WTC11 (cell line): ENCODE results near the gene TFEC. TPM values are rescaled to one million over a fixed set of nuclear protein-coding genes. Genes with fewer than 3 reads are reported as not detected.
A peak's percentile ranks its signal among the peaks of the same experiment; 100 is the strongest.
"Not testable (repeated sequence)": the region's sequence is repeated elsewhere in the genome, so short reads cannot be mapped to it uniquely, and the experiment has no call there.

Experiments used
- ATAC-seq: fragments of 200-7000 bp; cut with Tn5 transposase; 2 replicates; pipeline ENCODE4 v1.10.0; 2021; ENCODE audit warnings: mild to moderate bottlenecking, moderate library complexity
- CTCF ChIA-PET: fragments of 300-600 bp; sonication (Branson Sonifier 250); formaldehyde crosslinking; loops from one replicate; lab custom pipeline; 2021; ENCODE audit warnings: antibody characterized with exemption; lab: Charles Lee
- POLR2A ChIA-PET: fragments of 350-600 bp; sonication (Branson Sonifier 250); formaldehyde crosslinking; loops from one replicate; lab custom pipeline; 2021; ENCODE audit warnings: antibody characterized with exemption; lab: Charles Lee
- DNase-seq: peaks from one replicate; pipeline ENCODE4 v3.0.0; 2021; ENCODE audit warnings: low spot score
- H3K27ac Mint-ChIP-seq: 2 replicates; pipeline ENCODE4 v1.8.0; 2021; ENCODE audit warnings: mixed read lengths
- H3K27me3 Mint-ChIP-seq: 2 replicates; pipeline ENCODE4 v1.8.0; 2021; ENCODE audit warnings: low read depth, mild to moderate bottlenecking, moderate library complexity, mixed read lengths
- H3K36me3 Mint-ChIP-seq: 2 replicates; pipeline ENCODE4 v1.8.0; 2021; ENCODE audit warnings: mixed read lengths
- H3K4me1 Mint-ChIP-seq: 2 replicates; pipeline ENCODE4 v1.8.0; 2022; ENCODE audit warnings: mixed read lengths
- H3K4me3 Mint-ChIP-seq: 2 replicates; pipeline ENCODE4 v1.8.0; 2021; ENCODE audit warnings: mild to moderate bottlenecking, moderate library complexity, mixed read lengths
- H3K9me3 Mint-ChIP-seq: 2 replicates; pipeline ENCODE4 v1.8.0; 2021; ENCODE audit warnings: mixed read lengths
- E2F4 ChIP-seq: sonication (generic); formaldehyde crosslinking; IDR thresholded peaks from 2 replicates; pipeline ENCODE4 v1.8.1; 2022; ENCODE audit warnings: low read depth, mild to moderate bottlenecking, moderate library complexity, missing genetic modification reagents, borderline replicate concordance
- FOXP1 ChIP-seq: sonication (generic); formaldehyde crosslinking; IDR thresholded peaks from 2 replicates; pipeline ENCODE4 v1.8.0; 2022; ENCODE audit warnings: missing genetic modification reagents, mild to moderate bottlenecking, moderate library complexity, borderline replicate concordance
- HMGA2 ChIP-seq: fragments of 250-450 bp; sonication (Bioruptor Pico); IDR thresholded peaks from 2 replicates; pipeline ENCODE4 v1.4.0; 2021; ENCODE audit warnings: mild to moderate bottlenecking, moderate library complexity
- SP1 ChIP-seq: sonication (generic); formaldehyde crosslinking; conservative IDR thresholded peaks from 2 replicates; pipeline ENCODE4 v1.8.1; 2022; ENCODE audit warnings: missing genetic modification reagents
- TCF7 ChIP-seq: sonication (generic); formaldehyde crosslinking; IDR thresholded peaks from 2 replicates; pipeline ENCODE4 v1.8.0; 2022; ENCODE audit warnings: mild to moderate bottlenecking, low read depth, missing genetic modification reagents, moderate library complexity
- TEAD4 ChIP-seq: sonication (generic); formaldehyde crosslinking; IDR thresholded peaks from 2 replicates; pipeline ENCODE4 v1.8.0; 2022; ENCODE audit warnings: mild to moderate bottlenecking, missing genetic modification reagents
- ZNF317 ChIP-seq: sonication (generic); formaldehyde crosslinking; IDR thresholded peaks from 2 replicates; pipeline ENCODE4 v1.8.1; 2023; ENCODE audit warnings: low read depth, mild to moderate bottlenecking, moderate library complexity, missing genetic modification reagents, borderline replicate concordance
- ZNF532 ChIP-seq: fragments of 250-450 bp; sonication (Bioruptor Pico); IDR thresholded peaks from 2 replicates; pipeline ENCODE4 v1.9.0; 2021; ENCODE audit warnings: mild to moderate bottlenecking, borderline replicate concordance
- total RNA-seq: library from RNA; stranded (reverse); gene quantifications from 3 replicates; pipeline ENCODE4 v1.2.3, GENCODE V29; 2021
- TF ChIP-seq, protein P1 (sequence below): sonication (generic); formaldehyde crosslinking; IDR thresholded peaks from 2 replicates; pipeline ENCODE4 v1.8.1; 2023; ENCODE audit warnings: mild to moderate bottlenecking, missing genetic modification reagents
- TF ChIP-seq, protein P2 (sequence below): sonication (generic); formaldehyde crosslinking; IDR thresholded peaks from 2 replicates; pipeline ENCODE4 v1.8.0; 2022; ENCODE audit warnings: mild to moderate bottlenecking, missing genetic modification reagents
- TF ChIP-seq, protein P3 (sequence below): sonication (generic); formaldehyde crosslinking; IDR thresholded peaks from 2 replicates; pipeline ENCODE4 v1.8.1; 2022; ENCODE audit warnings: missing genetic modification reagents, borderline replicate concordance

Gene TFEC
- total RNA-seq, 1 experiment from 2014 or later = 0.17 TPM

DNA sequence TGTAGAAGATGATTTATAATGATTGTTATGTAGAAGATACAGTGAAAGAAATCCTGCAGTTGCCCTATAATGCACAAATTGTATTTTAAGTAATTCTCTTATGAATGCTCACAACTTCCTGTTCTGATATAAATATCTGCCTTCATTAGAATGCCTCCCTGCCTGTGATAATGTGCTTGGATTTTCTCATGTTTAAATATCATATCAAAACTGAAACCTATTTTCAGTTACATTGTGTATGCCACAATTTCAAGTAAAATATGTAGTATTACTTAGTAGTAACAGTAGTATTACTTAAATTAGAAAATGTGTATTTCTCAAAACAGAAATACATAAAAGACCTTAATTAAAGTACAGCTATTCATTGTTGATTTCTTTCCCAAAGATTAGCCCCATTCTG, 41.1 kb upstream of the TFEC start (continued):
- TF ChIP-seq E2F4 (CRISPR knock-in tag) (no peak), FOXP1 (CRISPR knock-in tag) (no peak), ZNF532 (CRISPR knock-in tag) (no peak), TEAD4 (no peak)
- TF ChIP-seq, protein P1, sequence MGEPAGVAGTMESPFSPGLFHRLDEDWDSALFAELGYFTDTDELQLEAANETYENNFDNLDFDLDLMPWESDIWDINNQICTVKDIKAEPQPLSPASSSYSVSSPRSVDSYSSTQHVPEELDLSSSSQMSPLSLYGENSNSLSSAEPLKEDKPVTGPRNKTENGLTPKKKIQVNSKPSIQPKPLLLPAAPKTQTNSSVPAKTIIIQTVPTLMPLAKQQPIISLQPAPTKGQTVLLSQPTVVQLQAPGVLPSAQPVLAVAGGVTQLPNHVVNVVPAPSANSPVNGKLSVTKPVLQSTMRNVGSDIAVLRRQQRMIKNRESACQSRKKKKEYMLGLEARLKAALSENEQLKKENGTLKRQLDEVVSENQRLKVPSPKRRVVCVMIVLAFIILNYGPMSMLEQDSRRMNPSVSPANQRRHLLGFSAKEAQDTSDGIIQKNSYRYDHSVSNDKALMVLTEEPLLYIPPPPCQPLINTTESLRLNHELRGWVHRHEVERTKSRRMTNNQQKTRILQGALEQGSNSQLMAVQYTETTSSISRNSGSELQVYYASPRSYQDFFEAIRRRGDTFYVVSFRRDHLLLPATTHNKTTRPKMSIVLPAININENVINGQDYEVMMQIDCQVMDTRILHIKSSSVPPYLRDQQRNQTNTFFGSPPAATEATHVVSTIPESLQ (CRISPR knock-in tag) = no peak
- TF ChIP-seq, all 79 proteins: peak for 0

- no peak overlapping the region for H3K27ac Mint-ChIP-seq
- H3K27me3 Mint-ChIP-seq = no peaks in the 10 kb centered on the region
- POLR2A ChIA-PET = no interaction called here
- H3K9me3 Mint-ChIP-seq = peaks cover 5% of the 10 kb centered on the region
- ATAC-seq = no peak
- no peak for DNase-seq
- no peaks in the 10 kb centered on the region for H3K4me1 Mint-ChIP-seq
- TF ChIP-seq TCF7 (CRISPR knock-in tag) (no peak), SP1 (CRISPR knock-in tag) (no peak), HMGA2 (CRISPR knock-in tag) (peak; percentile 96)
- TF ChIP-seq, protein P2, sequence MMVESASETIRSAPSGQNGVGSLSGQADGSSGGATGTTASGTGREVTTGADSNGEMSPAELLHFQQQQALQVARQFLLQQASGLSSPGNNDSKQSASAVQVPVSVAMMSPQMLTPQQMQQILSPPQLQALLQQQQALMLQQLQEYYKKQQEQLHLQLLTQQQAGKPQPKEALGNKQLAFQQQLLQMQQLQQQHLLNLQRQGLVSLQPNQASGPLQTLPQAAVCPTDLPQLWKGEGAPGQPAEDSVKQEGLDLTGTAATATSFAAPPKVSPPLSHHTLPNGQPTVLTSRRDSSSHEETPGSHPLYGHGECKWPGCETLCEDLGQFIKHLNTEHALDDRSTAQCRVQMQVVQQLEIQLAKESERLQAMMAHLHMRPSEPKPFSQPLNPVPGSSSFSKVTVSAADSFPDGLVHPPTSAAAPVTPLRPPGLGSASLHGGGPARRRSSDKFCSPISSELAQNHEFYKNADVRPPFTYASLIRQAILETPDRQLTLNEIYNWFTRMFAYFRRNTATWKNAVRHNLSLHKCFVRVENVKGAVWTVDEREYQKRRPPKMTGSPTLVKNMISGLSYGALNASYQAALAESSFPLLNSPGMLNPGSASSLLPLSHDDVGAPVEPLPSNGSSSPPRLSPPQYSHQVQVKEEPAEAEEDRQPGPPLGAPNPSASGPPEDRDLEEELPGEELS = no peak
- no peaks in the 10 kb centered on the region for H3K36me3 Mint-ChIP-seq
- CTCF ChIA-PET = no interaction called here
- H3K4me3 Mint-ChIP-seq = no peak overlapping the region
These were observed 33.6 kb upstream of the TFEC start for GRCh38 chr7:116064179-116064578.

DNA sequence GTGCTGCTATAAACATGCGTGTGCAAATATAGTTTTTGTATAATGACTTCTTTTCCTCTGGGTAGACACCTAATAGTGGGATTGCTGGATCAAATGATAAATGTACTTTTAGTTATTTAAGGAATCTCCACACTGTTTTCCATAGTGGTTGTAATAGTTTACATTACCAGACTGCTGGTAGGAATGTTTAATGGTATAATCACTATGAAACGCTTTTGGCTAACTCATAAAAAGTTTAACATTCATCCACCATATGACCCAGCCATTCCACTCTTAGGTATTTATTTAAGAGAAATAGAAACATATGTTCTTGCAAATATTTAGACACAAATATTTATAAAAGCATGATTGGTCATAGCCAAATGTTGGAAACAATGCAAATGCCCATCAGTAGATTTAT, 32.1 kb upstream of the TFEC start:
- no peak for DNase-seq
- Mint-ChIP-seq H3K4me1 (no peaks in the 10 kb centered on the region), H3K36me3 (no peaks in the 10 kb centered on the region), H3K27me3 (no peaks in the 10 kb centered on the region), H3K4me3 (no peak overlapping the region), H3K9me3 (peaks cover 5% of the 10 kb centered on the region), H3K27ac (no peak overlapping the region)
- no peak for ATAC-seq
- POLR2A ChIA-PET = no interaction called here
- no peak for TF ChIP-seq HMGA2 (CRISPR knock-in tag)
- CTCF ChIA-PET = no interaction called here

DNA sequence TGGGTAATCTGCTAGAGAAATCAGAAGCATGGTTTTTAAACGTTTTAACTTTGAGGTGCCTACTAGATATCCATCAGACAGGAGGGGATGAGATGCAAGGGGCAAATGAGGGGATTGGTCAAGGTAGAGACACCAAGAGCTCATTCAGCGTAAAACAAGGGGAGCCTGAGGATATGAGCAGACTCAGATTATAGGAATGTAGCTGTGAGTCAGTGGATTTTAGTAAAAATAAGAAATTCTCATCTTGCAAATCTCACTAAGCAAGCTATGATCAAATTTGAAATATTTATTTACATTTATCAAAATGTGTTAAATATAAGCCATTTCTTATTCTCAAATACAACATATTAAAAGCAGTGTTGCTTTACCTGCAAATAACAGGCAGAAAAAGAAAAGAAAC, 21.4 kb upstream of the TFEC start:
- Mint-ChIP-seq H3K9me3 (peaks cover 31% of the 10 kb centered on the region), H3K4me1 (no peaks in the 10 kb centered on the region), H3K4me3 (no peak overlapping the region), H3K27ac (no peak overlapping the region), H3K36me3 (peaks cover 12% of the 10 kb centered on the region), H3K27me3 (no peaks in the 10 kb centered on the region)
- CTCF ChIA-PET = no interaction called here
- POLR2A ChIA-PET = no interaction called here
- no peak for DNase-seq
- no peak for ATAC-seq
- TF ChIP-seq ZNF317 (CRISPR knock-in tag) = no peak
- TF ChIP-seq, protein P3, sequence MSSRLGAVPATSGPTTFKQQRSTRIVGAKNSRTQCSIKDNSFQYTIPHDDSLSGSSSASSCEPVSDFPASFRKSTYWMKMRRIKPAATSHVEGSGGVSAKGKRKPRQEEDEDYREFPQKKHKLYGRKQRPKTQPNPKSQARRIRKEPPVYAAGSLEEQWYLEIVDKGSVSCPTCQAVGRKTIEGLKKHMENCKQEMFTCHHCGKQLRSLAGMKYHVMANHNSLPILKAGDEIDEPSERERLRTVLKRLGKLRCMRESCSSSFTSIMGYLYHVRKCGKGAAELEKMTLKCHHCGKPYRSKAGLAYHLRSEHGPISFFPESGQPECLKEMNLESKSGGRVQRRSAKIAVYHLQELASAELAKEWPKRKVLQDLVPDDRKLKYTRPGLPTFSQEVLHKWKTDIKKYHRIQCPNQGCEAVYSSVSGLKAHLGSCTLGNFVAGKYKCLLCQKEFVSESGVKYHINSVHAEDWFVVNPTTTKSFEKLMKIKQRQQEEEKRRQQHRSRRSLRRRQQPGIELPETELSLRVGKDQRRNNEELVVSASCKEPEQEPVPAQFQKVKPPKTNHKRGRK (CRISPR knock-in tag) = no peak

- ATAC-seq, POLR2A ChIA-PET, H3K4me3 Mint-ChIP-seq: not testable (repeated sequence)
These were observed 16.7 kb upstream of the TFEC start for GRCh38 chr7:116047261-116047660.

More at GRCh38 chr7:116047261-116047660, 16.7 kb upstream of the TFEC start:
- H3K27ac Mint-ChIP-seq, H3K27me3 Mint-ChIP-seq, CTCF ChIA-PET, DNase-seq, H3K4me1 Mint-ChIP-seq: not testable (repeated sequence)
- peaks cover 44% of the 10 kb centered on the region for H3K9me3 Mint-ChIP-seq
- H3K36me3 Mint-ChIP-seq = peaks cover 20% of the 10 kb centered on the region
